ENCODE measurements around the gene BCL3.

DNA sequence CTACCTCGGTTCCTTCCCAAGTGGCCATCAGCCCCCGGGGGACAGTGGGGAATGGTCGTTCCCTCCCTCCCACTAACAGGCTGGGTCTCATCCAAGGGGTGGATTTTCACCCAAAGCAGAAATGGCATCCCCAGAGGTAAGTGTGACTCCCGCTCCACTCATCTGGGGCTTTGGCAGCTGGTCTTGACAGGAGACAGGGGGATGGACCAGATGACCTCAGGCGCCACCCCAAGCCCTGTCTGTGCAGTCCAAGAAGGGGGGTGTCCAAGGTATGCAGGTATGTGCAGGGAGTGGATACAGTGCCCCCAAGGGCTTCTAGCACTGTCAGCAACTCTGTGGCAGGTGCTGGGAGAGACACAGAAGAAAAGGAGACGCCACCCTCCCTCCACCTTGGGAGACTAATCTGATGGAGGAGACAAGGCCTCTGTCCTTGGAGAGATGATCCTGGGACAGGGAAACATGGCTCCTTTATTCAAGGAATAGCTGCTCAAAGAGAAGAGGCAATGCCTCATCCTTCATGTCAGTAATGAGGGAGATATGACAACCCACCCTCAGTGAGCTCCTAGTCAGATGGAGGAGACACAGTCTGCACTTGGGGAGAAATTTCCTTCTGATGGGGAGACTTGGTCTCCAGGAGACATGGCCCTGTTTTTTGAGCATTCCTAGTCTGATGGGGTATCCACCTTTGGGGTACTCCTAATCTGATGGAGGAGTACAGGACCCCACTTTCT lies 41.8 kb upstream of the BCL3 start:
- TF ChIP-seq, protein P1, sequence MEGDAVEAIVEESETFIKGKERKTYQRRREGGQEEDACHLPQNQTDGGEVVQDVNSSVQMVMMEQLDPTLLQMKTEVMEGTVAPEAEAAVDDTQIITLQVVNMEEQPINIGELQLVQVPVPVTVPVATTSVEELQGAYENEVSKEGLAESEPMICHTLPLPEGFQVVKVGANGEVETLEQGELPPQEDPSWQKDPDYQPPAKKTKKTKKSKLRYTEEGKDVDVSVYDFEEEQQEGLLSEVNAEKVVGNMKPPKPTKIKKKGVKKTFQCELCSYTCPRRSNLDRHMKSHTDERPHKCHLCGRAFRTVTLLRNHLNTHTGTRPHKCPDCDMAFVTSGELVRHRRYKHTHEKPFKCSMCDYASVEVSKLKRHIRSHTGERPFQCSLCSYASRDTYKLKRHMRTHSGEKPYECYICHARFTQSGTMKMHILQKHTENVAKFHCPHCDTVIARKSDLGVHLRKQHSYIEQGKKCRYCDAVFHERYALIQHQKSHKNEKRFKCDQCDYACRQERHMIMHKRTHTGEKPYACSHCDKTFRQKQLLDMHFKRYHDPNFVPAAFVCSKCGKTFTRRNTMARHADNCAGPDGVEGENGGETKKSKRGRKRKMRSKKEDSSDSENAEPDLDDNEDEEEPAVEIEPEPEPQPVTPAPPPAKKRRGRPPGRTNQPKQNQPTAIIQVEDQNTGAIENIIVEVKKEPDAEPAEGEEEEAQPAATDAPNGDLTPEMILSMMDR (IDR thresholded peaks at IDR 0.05): no peak
- no peak for TF ChIP-seq EZH2 (IDR thresholded peaks at IDR 0.05)
